Measurements from ENCODE around the gene GNG3.

The GNG3 gene

GRCh38 chr11:62677714-62678113 lies 29.8 kb upstream of the GNG3 start:
- TF ChIP-seq, protein P1, sequence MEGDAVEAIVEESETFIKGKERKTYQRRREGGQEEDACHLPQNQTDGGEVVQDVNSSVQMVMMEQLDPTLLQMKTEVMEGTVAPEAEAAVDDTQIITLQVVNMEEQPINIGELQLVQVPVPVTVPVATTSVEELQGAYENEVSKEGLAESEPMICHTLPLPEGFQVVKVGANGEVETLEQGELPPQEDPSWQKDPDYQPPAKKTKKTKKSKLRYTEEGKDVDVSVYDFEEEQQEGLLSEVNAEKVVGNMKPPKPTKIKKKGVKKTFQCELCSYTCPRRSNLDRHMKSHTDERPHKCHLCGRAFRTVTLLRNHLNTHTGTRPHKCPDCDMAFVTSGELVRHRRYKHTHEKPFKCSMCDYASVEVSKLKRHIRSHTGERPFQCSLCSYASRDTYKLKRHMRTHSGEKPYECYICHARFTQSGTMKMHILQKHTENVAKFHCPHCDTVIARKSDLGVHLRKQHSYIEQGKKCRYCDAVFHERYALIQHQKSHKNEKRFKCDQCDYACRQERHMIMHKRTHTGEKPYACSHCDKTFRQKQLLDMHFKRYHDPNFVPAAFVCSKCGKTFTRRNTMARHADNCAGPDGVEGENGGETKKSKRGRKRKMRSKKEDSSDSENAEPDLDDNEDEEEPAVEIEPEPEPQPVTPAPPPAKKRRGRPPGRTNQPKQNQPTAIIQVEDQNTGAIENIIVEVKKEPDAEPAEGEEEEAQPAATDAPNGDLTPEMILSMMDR (IDR thresholded peaks at IDR 0.05; ENCODE audit: low read depth, low read length) = no peak
- DNase-seq (ENCODE audit: extremely low read depth, low read depth) = no peak

DNA sequence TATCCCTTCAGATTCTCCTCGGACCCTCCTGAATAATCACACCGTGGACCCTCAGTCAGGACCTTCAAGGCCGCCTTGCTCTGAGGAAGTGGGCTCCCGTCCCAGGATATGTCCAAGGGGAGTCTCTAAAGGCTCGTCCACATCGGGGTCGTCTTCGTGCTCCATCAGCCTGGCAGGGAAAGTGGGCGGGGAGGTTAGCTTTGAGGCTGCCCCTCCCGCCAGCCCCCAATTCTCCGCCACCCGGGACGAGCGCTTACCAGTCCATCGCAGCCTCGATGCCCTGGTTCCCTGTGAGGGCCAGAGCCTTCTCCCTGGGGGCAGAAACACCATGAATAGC lies 29.1 kb upstream of the GNG3 start:
- no peak for DNase-seq (ENCODE audit: extremely low read depth, low read depth)
- TF ChIP-seq, protein P1 (IDR thresholded peaks at IDR 0.05; ENCODE audit: low read depth, low read length) = no peak

DNA sequence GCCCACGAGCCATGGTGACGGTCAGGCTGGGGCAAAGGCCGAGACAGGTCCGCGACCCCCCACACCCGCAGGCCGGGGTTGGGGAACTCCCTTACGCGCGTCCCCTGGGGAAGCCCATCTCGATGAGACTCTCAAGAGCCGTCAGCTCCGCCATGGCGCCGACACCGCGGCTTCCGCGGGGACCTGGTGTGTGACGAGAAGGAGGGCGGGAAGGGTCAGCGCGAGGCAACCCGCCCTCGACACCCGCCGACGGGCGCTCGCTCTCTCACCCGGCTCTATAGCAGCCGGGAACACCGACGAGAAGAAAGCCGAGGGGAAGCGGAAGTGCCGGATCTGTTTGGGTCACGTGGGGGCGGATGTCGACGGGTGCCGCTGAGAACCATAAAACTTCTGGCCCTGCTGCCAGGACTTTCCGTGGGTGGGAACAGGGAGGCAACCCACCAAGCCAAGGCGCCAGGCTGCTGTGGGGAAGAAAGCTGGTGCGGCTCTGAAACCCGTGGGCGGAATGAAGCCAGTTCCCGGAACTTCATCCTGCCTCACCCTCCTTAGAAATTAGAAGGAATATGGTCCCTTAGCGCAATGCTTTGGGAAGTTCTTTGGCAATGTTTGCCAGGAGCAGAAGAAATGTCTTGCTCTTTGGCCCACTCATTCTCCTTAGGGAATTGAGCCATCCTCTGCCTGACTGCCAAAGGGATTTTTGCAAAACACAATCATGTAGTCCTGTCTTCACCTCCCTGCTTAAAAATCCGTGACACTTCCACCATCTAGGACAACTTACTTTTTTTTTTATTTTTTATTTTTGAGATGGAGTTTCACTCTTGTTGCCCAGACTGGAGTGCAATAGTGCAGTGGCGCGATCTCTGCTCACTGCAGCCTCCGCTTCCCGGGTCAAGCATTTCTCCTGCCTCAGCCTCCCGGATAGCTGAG lies 28.4 kb upstream of the GNG3 start, which contains the start of gene UBXN1:
TSS of gene UBXN1 (minus strand) at position 304 of the 927 bp plus-strand sequence. CDS start at position 154, 150 bp downstream.
- TF ChIP-seq, protein P1 (IDR thresholded peaks at IDR 0.05; ENCODE audit: low read depth, low read length) = no peak
- peak; percentile 73 for DNase-seq (ENCODE audit: extremely low read depth, low read depth)

GRCh38 chr11:62680825-62681240 lies 26.6 kb upstream of the GNG3 start:
- DNase-seq (ENCODE audit: extremely low read depth, low read depth) = peak; percentile 70
- TF ChIP-seq, protein P1 (IDR thresholded peaks at IDR 0.05; ENCODE audit: low read depth, low read length) = peak; percentile 76

DNA sequence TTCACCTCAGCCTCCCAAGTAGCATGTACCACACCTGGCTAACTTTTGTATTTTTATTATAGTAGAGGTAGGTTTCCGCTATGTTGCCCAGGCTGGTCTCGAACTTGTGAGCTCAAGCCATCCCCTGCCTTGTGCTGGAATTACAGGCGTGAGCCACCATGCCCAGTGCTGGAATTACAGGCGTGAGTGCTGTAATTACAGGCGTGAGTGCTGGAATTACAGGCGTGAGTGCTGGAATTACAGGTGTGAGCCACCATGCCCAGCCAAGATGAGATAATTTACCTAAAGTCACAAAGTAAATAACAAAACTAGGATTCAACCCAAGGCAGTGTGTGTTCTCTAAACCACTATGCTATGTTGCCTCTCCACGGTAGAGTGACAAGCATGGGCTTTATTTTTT lies 25.0 kb upstream of the GNG3 start:
- no peak for DNase-seq (ENCODE audit: extremely low read depth, low read depth)

GRCh38 chr11:62687508-62688396 lies 19.7 kb upstream of the GNG3 start:
- TF ChIP-seq, protein P1 (IDR thresholded peaks at IDR 0.05; ENCODE audit: low read depth, low read length) = no peak
- DNase-seq (ENCODE audit: extremely low read depth, low read depth) = no peak

More for the DNA sequence above, 25.0 kb upstream of the GNG3 start:
- TF ChIP-seq, protein P1 (IDR thresholded peaks at IDR 0.05; ENCODE audit: low read depth, low read length) = no peak

Data from AG09319 (cell line).